ENCODE data around the gene ARMC2.

DNA sequence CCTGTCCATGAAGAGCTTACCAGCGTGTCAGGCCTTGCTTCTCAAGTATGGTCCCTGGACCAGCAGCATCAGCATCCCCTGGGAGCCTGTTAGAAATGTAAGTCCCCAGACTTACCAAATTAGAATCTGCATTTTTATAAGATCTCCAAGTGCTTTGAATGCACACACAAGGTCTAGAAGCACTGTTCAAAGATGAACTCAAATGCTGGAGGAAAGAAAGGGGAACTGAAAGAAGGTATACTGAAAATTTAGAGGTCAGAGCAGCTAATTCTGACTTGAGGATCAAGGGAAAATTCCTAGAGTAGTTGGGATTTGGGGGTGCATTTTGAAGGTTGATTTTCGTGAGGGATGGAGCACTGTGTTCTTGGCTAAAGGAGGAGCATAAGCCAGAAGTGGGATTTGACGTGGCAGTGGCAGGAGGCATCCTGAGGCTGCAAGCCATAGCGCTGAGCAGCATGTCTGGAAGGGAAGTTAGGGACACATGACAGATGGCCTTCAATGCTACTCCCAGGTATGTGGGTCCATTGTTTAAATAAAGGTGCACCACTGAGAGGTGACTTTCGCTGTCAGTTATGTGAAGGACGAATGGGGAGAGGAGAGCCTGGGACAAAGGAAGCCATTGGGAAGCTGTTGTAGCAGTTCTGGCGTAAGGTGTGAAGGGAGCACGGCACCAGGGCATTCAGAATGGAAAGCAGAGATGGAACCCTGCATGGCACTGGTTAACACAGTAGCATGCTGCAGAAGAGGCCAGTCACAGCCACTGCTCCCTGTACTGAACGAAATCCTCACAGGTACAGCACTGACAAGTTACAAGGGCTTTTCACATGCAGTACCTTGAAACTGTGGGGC is 36.2 kb downstream of the ARMC2 start:
- TF ChIP-seq, protein P1, sequence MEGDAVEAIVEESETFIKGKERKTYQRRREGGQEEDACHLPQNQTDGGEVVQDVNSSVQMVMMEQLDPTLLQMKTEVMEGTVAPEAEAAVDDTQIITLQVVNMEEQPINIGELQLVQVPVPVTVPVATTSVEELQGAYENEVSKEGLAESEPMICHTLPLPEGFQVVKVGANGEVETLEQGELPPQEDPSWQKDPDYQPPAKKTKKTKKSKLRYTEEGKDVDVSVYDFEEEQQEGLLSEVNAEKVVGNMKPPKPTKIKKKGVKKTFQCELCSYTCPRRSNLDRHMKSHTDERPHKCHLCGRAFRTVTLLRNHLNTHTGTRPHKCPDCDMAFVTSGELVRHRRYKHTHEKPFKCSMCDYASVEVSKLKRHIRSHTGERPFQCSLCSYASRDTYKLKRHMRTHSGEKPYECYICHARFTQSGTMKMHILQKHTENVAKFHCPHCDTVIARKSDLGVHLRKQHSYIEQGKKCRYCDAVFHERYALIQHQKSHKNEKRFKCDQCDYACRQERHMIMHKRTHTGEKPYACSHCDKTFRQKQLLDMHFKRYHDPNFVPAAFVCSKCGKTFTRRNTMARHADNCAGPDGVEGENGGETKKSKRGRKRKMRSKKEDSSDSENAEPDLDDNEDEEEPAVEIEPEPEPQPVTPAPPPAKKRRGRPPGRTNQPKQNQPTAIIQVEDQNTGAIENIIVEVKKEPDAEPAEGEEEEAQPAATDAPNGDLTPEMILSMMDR (conservative IDR thresholded peaks at IDR 0.05; ENCODE audit: low read length) = no peak
- no peak for TF ChIP-seq EZH2phosphoT487 (IDR thresholded peaks at IDR 0.05; ENCODE audit: borderline replicate concordance)
